Trophoblast cell (in vitro differentiated cells and primary cell): ENCODE data around the gene CDC42EP2.
A peak's percentile ranks its signal among the peaks of the same experiment; 100 is the strongest.

ENCODE experiments used
- DNase-seq, 2 donors: peaks; one replicate each; pipeline ENCODE4 v3.0.0-alpha.2; 2016
- H2AFZ ChIP-seq: 2 replicates; pipeline ENCODE4 v1.6.1; 2013; ENCODE audit warnings: low read length, moderate library complexity, mild to moderate bottlenecking; ENCODE audit not compliant: insufficient read depth, poor library complexity
- H2AK5ac ChIP-seq: 2 replicates; pipeline ENCODE4 v1.6.1; 2013; ENCODE audit warnings: mild to moderate bottlenecking, low read length
- H2BK120ac ChIP-seq: 2 replicates; pipeline ENCODE4 v1.6.1; 2013; ENCODE audit warnings: low read length, mild to moderate bottlenecking, moderate library complexity; ENCODE audit not compliant: insufficient read depth, poor library complexity
- H2BK12ac ChIP-seq: 2 replicates; pipeline ENCODE4 v1.6.1; 2013; ENCODE audit warnings: mild to moderate bottlenecking, low read length, moderate library complexity
- H2BK5ac ChIP-seq: 2 replicates; pipeline ENCODE4 v1.6.1; 2013; ENCODE audit warnings: low read length, low read depth, moderate library complexity, mild to moderate bottlenecking; ENCODE audit not compliant: poor library complexity
- H3K14ac ChIP-seq: 2 replicates; pipeline ENCODE4 v1.6.1; 2013; ENCODE audit warnings: mild to moderate bottlenecking, low read length
- H3K18ac ChIP-seq: 2 replicates; pipeline ENCODE4 v1.6.1; 2013; ENCODE audit warnings: mild to moderate bottlenecking, low read length
- H3K23ac ChIP-seq: 2 replicates; pipeline ENCODE4 v1.6.1; 2013; ENCODE audit warnings: low read length
- H3K27ac ChIP-seq: 2 replicates; pipeline ENCODE4 v1.5.1; 2013; ENCODE audit warnings: low read depth, mild to moderate bottlenecking, inconsistent platforms, low read length, moderate library complexity
- H3K27me3 ChIP-seq: 2 replicates; pipeline ENCODE4 v1.6.1; 2013; ENCODE audit warnings: inconsistent platforms, mild to moderate bottlenecking, low read length, moderate library complexity; ENCODE audit not compliant: insufficient read depth
- H3K36me3 ChIP-seq, 2 experiments: 1 replicate in 1 of 2; 2 replicates in 1 of 2; pipeline ENCODE4 v1.6.1; 2013; ENCODE audit warnings: low read length in 2 of 2, mild to moderate bottlenecking in 2 of 2, moderate library complexity in 1 of 2; ENCODE audit not compliant: insufficient read depth in 2 of 2, control insufficient read depth in 1 of 2
- H3K4ac ChIP-seq: 2 replicates; pipeline ENCODE4 v1.6.1; 2013; ENCODE audit warnings: low read depth, mild to moderate bottlenecking, low read length, moderate library complexity
- H3K4me1 ChIP-seq, 2 experiments: 1 replicate in 1 of 2; 2 replicates in 1 of 2; pipeline ENCODE4 v1.6.1; 2013; ENCODE audit warnings: low read length in 2 of 2, mild to moderate bottlenecking in 2 of 2, moderate library complexity in 1 of 2; ENCODE audit not compliant: insufficient read depth in 2 of 2, control insufficient read depth in 1 of 2
- H3K4me2 ChIP-seq: 2 replicates; pipeline ENCODE4 v1.6.1; 2013; ENCODE audit warnings: inconsistent platforms, mild to moderate bottlenecking, low read length, moderate library complexity
- H3K4me3 ChIP-seq: 2 replicates; pipeline ENCODE4 v1.5.1; 2013; ENCODE audit warnings: mild to moderate bottlenecking, low read depth, low read length, inconsistent platforms
- H3K79me1 ChIP-seq: one replicate; pipeline ENCODE4 v1.6.1; 2013; ENCODE audit warnings: low read length
- H3K79me2 ChIP-seq: 2 replicates; pipeline ENCODE4 v1.6.1; 2013; ENCODE audit warnings: low read length, mild to moderate bottlenecking; ENCODE audit not compliant: control insufficient read depth, insufficient read depth, poor library complexity
- H3K9ac ChIP-seq: 2 replicates; pipeline ENCODE4 v1.6.1; 2013; ENCODE audit warnings: mild to moderate bottlenecking, low read length
- H3K9me3 ChIP-seq: 2 replicates; pipeline ENCODE4 v1.6.1; 2013; ENCODE audit warnings: low read depth, mild to moderate bottlenecking, control low read depth, inconsistent platforms, low read length; ENCODE audit not compliant: insufficient read depth
- H4K12ac ChIP-seq: 2 replicates; pipeline ENCODE4 v1.6.1; 2013; ENCODE audit warnings: low read depth, mild to moderate bottlenecking, low read length, moderate library complexity
- H4K8ac ChIP-seq: 2 replicates; pipeline ENCODE4 v1.6.1; 2013; ENCODE audit warnings: low read depth, mild to moderate bottlenecking, low read length, moderate library complexity
- H4K91ac ChIP-seq: one replicate; pipeline ENCODE4 v1.6.1; 2013; ENCODE audit warnings: low read depth, mild to moderate bottlenecking, low read length, moderate library complexity
- WGBS: extraction: QIAGEN DNeasy Blood & Tissue Kit; methylation state at CpG from one replicate; pipeline ENCODE4 v1.1.7; 2013; ENCODE audit warnings: missing lambda C conversion rate; ENCODE audit not compliant: insufficient read length, insufficient coverage; ENCODE audit errors: extremely low coverage; 5-methylcytosine and 5-hydroxymethylcytosine counted together

Gene CDC42EP2

DNA sequence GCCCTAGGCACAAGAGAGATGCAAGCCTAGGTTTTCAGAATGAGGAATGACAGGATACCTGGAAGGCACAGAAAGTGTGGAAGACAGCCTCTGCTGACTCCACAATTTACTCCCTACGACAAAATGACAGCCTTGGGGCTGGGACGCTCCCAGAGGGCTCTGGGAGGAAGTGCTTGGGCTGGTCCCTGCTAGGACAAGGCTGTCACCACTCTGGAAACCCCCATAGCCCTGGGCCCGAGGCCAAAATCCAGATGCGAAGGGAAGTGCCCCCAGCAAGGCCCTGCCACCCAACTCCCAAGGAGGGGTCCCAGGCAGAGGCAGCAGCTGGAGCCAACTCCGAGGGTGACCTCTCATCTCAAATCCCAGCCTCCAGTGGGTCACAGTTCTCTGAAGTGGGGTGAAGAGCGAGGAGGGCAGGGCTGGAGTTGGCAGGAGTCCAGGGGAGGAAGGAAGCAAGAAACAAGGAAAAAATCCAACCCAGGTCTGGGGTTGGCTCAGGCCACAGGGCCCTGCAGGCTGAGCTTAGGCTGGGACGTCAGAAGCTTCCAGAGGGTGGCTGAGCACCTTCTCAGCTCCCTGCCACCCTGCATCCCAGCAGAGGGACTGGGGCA is 6.3 kb upstream of the CDC42EP2 start:
- Histone ChIP-seq H2BK120ac (no peak overlapping the region), H3K9me3 (peaks cover 2% of the 10 kb centered on the region), H2AK5ac (no peak overlapping the region), H3K79me1 (no peaks in the 10 kb centered on the region), H3K4me3 (no peak overlapping the region), H3K79me2 (no peaks in the 10 kb centered on the region), H2BK5ac (no peak overlapping the region), H4K8ac (no peak overlapping the region), H3K4me1 (no peaks in the 10 kb centered on the region), H3K4me2 (no peak overlapping the region), H3K36me3 (peaks cover 7 to 12% of the 10 kb centered on the region in 2 experiments), H2AFZ (no peak overlapping the region), H4K12ac (no peak overlapping the region), H3K27ac (no peak overlapping the region), H3K14ac (no peak overlapping the region), H3K27me3 (no peaks in the 10 kb centered on the region), H3K4ac (no peak overlapping the region), H3K18ac (no peak overlapping the region), H3K9ac (no peak overlapping the region), H4K91ac (no peak overlapping the region), H2BK12ac (no peak overlapping the region), H3K23ac (no peak overlapping the region)
- WGBS = no CpG with 5 or more reads among the region's 7 CpGs
- DNase-seq = peak; percentile 16 to 35

GRCh38 chr11:65309006-65309405 is 5.7 kb upstream of the CDC42EP2 start:
- Histone ChIP-seq H3K14ac (no peak overlapping the region), H2BK5ac (no peak overlapping the region), H3K9me3 (peaks cover 2% of the 10 kb centered on the region), H2BK120ac (no peak overlapping the region), H4K8ac (no peak overlapping the region), H3K9ac (no peak overlapping the region), H3K27ac (no peak overlapping the region), H4K91ac (no peak overlapping the region), H3K4me3 (no peak overlapping the region), H3K23ac (no peak overlapping the region), H3K79me1 (no peaks in the 10 kb centered on the region), H3K36me3 (peaks cover 1 to 6% of the 10 kb centered on the region in 2 experiments), H3K79me2 (no peaks in the 10 kb centered on the region), H3K4me1 (no peaks in the 10 kb centered on the region), H3K18ac (no peak overlapping the region), H2AK5ac (no peak overlapping the region), H4K12ac (no peak overlapping the region), H2BK12ac (no peak overlapping the region), H3K4ac (no peak overlapping the region), H2AFZ (no peak overlapping the region), H3K4me2 (no peak overlapping the region), H3K27me3 (no peaks in the 10 kb centered on the region)
- WGBS = no CpG with 5 or more reads among the region's 5 CpGs
- no peak for DNase-seq

GRCh38 chr11:65310215-65310614 is 4.5 kb upstream of the CDC42EP2 start:
- H3K79me1 ChIP-seq = peaks cover 4% of the 10 kb centered on the region
- peaks cover 2% of the 10 kb centered on the region for H3K9me3 ChIP-seq
- H2AK5ac ChIP-seq = no peak overlapping the region
- H2BK5ac ChIP-seq = no peak overlapping the region
- no peak overlapping the region for H3K4ac ChIP-seq
- no peaks in the 10 kb centered on the region for H3K36me3 ChIP-seq
- H4K12ac ChIP-seq = no peak overlapping the region
- H3K4me1 ChIP-seq = peaks cover 0 to 2% of the 10 kb centered on the region in 2 experiments
- no peak overlapping the region for H2AFZ ChIP-seq
- no peak overlapping the region for H3K9ac ChIP-seq
- no peak overlapping the region for H3K18ac ChIP-seq
- H3K4me2 ChIP-seq = no peak overlapping the region
- H3K23ac ChIP-seq = no peak overlapping the region
- no peak overlapping the region for H2BK12ac ChIP-seq
- H2BK120ac ChIP-seq = no peak overlapping the region
- H3K27ac ChIP-seq = no peak overlapping the region
- WGBS = no CpG with 5 or more reads among the region's 10 CpGs
- no peak for DNase-seq
- no peak overlapping the region for H3K4me3 ChIP-seq
- H3K14ac ChIP-seq = no peak overlapping the region
- no peak overlapping the region for H4K8ac ChIP-seq
- H4K91ac ChIP-seq = no peak overlapping the region
- no peaks in the 10 kb centered on the region for H3K79me2 ChIP-seq
- no peaks in the 10 kb centered on the region for H3K27me3 ChIP-seq

DNA sequence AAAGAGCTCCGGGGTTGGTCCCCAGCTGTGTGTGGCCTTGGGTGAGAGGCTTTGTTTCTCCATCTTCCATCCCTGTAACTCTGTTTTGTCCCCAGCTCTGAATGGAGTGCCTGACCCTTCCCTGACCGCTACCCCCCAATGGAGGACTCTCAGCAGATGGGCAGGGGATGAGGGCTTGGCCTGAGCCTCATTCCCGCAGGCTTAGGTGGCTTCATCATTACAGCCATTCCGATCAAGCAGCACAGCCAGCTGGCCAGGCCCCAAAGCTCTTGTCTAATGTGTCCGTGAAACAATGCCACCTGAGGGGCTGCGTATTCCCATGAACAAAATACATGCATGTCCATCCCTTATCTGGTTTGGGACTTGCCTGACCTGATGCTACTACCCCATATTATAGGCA is 3.9 kb upstream of the CDC42EP2 start:
- Histone ChIP-seq H4K12ac (no peak overlapping the region), H3K27ac (no peak overlapping the region), H3K23ac (no peak overlapping the region), H2AFZ (no peak overlapping the region), H2BK12ac (no peak overlapping the region), H4K8ac (no peak overlapping the region), H3K36me3 (no peaks in the 10 kb centered on the region), H2AK5ac (no peak overlapping the region), H3K9me3 (peaks cover 2% of the 10 kb centered on the region), H3K4ac (no peak overlapping the region), H2BK5ac (no peak overlapping the region), H3K4me1 (peaks cover 1 to 2% of the 10 kb centered on the region in 2 experiments), H3K18ac (no peak overlapping the region), H3K27me3 (no peaks in the 10 kb centered on the region), H3K9ac (no peak overlapping the region), H3K79me2 (no peaks in the 10 kb centered on the region), H3K4me2 (no peak overlapping the region), H3K79me1 (peaks cover 6% of the 10 kb centered on the region), H3K4me3 (no peak overlapping the region), H2BK120ac (no peak overlapping the region), H3K14ac (no peak overlapping the region), H4K91ac (no peak overlapping the region)
- no peak for DNase-seq
- whole genome bisulfite sequencing = no CpG with 5 or more reads among the region's 6 CpGs
